Spleen (tissue), 7 donors: Measurements from ENCODE around the gene SPRR2B.

ENCODE experiments used
- POLR2A ChIP-seq, 3 donors: fragments of 450-650 bp; IDR thresholded peaks; one replicate each; pipeline ENCODE4 v1.5.1; 2017; ENCODE audit warnings: antibody characterized with exemption in 3 of 3, mild to moderate bottlenecking in 1 of 3
- TF ChIP-seq, protein P1 (sequence below), 11 experiments: fragments of 200-600 bp in 7 of 11; fragments of 450-650 bp in 4 of 11; sonication (generic) in 4 of 11; IDR thresholded peaks in 8 of 11; conservative IDR thresholded peaks in 3 of 11; 1 replicate in 7 of 11; 2 replicates in 4 of 11; pipeline versions ENCODE4 v1.4.0 to v1.8.0; 2016 to 2021; ENCODE audit warnings: antibody characterized with exemption in 11 of 11, inconsistent platforms in 4 of 11, mild to moderate bottlenecking in 1 of 11
- donor health status: DM: no; HTN: no; CAD: no; lungs with moderate emphysema.
- donor health status: DM: no; HTN: no; CAD: no.
- donor health status: DM: no; HTN: no; CAD: no.

DNA sequence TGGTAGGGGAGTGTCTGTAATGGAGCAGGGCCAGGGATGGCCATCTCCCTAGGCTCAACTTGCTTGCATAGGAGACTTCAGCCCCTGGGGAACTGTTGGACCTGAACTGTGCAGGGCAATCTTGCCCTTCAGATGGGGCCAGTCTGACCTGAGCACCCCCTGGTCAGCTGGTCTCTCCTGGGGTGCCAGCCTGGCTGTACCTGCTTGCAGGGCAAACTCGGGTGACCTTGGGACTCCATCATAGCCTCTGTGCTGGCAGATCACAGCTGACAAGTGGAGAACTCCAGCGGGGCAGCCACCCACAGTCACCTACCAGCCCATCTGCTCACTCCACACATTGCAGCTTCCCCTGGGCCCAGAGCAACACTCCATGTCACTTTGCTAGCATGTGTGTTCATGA is 22.2 kb downstream of the SPRR2B start:
- TF ChIP-seq POLR2A (IDR thresholded peaks at IDR 0.05): no peak
- TF ChIP-seq, protein P1, sequence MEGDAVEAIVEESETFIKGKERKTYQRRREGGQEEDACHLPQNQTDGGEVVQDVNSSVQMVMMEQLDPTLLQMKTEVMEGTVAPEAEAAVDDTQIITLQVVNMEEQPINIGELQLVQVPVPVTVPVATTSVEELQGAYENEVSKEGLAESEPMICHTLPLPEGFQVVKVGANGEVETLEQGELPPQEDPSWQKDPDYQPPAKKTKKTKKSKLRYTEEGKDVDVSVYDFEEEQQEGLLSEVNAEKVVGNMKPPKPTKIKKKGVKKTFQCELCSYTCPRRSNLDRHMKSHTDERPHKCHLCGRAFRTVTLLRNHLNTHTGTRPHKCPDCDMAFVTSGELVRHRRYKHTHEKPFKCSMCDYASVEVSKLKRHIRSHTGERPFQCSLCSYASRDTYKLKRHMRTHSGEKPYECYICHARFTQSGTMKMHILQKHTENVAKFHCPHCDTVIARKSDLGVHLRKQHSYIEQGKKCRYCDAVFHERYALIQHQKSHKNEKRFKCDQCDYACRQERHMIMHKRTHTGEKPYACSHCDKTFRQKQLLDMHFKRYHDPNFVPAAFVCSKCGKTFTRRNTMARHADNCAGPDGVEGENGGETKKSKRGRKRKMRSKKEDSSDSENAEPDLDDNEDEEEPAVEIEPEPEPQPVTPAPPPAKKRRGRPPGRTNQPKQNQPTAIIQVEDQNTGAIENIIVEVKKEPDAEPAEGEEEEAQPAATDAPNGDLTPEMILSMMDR (IDR thresholded peaks at IDR 0.05 in 8 of 11, conservative IDR thresholded peaks at IDR 0.05 in 3 of 11): no peak
